H1 (cell line): ENCODE data around the gene DMXL2. TPM values are rescaled to one million over a fixed set of nuclear protein-coding genes. Genes with fewer than 3 reads are reported as not detected.

ENCODE experiments used
- CTCF ChIA-PET: fragments of 300-600 bp; sonication (Branson Sonifier 250); formaldehyde crosslinking; loops from one replicate; lab custom pipeline; 2021; ENCODE audit not compliant: partially characterized antibody; lab: Charles Lee
- POLR2A ChIA-PET: fragments of 300-600 bp; sonication (Branson Sonifier 250); formaldehyde crosslinking; loops from one replicate; lab custom pipeline; 2021; ENCODE audit warnings: inconsistent platforms; ENCODE audit not compliant: partially characterized antibody; lab: Charles Lee
- DNase-seq, 2 experiments: peaks; one replicate each; pipeline versions ENCODE4 v3.0.0 to v3.0.0-alpha.2; 2010 to 2022; ENCODE audit warnings: low spot score in 2 of 2, low read depth in 1 of 2, mixed read lengths in 1 of 2
- FAIRE-seq: peaks from 2 replicates; lab custom pipeline; 2011; peaks lifted over from hg19 to GRCh38; lab: Jason Lieb, UNC
- H2AFZ ChIP-seq: 2 replicates; pipeline ENCODE4 v1.8.1; 2012; ENCODE audit warnings: low read length, inconsistent platforms
- H2AK5ac ChIP-seq: 2 replicates; pipeline ENCODE4 v1.6.1; 2013; ENCODE audit warnings: low read depth, low read length
- H2BK120ac ChIP-seq: replicated peaks from 2 replicates; pipeline ENCODE3; 2013; ENCODE audit warnings: low read depth, low read length, inconsistent platforms
- H2BK12ac ChIP-seq: 2 replicates; pipeline ENCODE4 v1.6.1; 2013; ENCODE audit warnings: low read depth, low read length
- H2BK15ac ChIP-seq: 2 replicates; pipeline ENCODE4 v1.6.1; 2013; ENCODE audit warnings: low read length
- H2BK20ac ChIP-seq: 2 replicates; pipeline ENCODE4 v1.6.1; 2013; ENCODE audit warnings: low read length
- H2BK5ac ChIP-seq: 2 replicates; pipeline ENCODE4 v1.6.1; 2013; ENCODE audit warnings: low read depth, low read length
- H3K14ac ChIP-seq: 2 replicates; pipeline ENCODE4 v1.6.1; 2013; ENCODE audit warnings: inconsistent platforms; ENCODE audit not compliant: insufficient read length
- H3K18ac ChIP-seq: 2 replicates; pipeline ENCODE4 v1.6.1; 2013; ENCODE audit warnings: low read length; ENCODE audit errors: extremely low read depth
- H3K23ac ChIP-seq: 2 replicates; pipeline ENCODE4 v1.6.1; 2013; ENCODE audit warnings: inconsistent platforms; ENCODE audit not compliant: insufficient read length
- H3K23me2 ChIP-seq: 2 replicates; pipeline ENCODE4 v1.6.1; 2013; ENCODE audit warnings: low read depth, low read length
- H3K27ac ChIP-seq: 2 replicates; pipeline ENCODE4 v1.6.1; 2011; ENCODE audit warnings: low read depth, low read length, inconsistent platforms
- H3K27me3 ChIP-seq, 4 experiments: replicated peaks in 1 of 4; 1 replicate in 1 of 4; 2 replicates in 3 of 4; pipeline versions ENCODE4 v1.6.1 to v1.8.1; 2011 to 2013; ENCODE audit warnings: low read length in 3 of 4, mild to moderate bottlenecking in 3 of 4, inconsistent platforms in 2 of 4, mixed read lengths in 2 of 4, moderate library complexity in 1 of 4; ENCODE audit not compliant: control insufficient read depth in 3 of 4, insufficient read depth in 3 of 4; ENCODE audit errors: extremely low read depth in 1 of 4
- H3K36me3 ChIP-seq, 4 experiments: 2 replicates each; pipeline versions ENCODE4 v1.6.1 to v1.8.1; 2011 to 2013; ENCODE audit warnings: mild to moderate bottlenecking in 4 of 4, low read length in 3 of 4, moderate library complexity in 2 of 4, control low read depth in 1 of 4, inconsistent platforms in 1 of 4; ENCODE audit not compliant: insufficient read depth in 4 of 4, control insufficient read depth in 2 of 4
- H3K4ac ChIP-seq: replicated peaks from 2 replicates; pipeline ENCODE3; 2013; ENCODE audit warnings: low read length, low read depth, mixed read lengths, inconsistent platforms; ENCODE audit not compliant: insufficient read length
- H3K4me1 ChIP-seq, 4 experiments: replicated peaks in 1 of 4; 1 replicate in 1 of 4; 2 replicates in 3 of 4; pipeline versions ENCODE4 v1.6.1 to v1.8.1; 2011 to 2013; ENCODE audit warnings: low read length in 3 of 4, inconsistent platforms in 2 of 4, mixed read lengths in 1 of 4; ENCODE audit not compliant: insufficient read depth in 4 of 4, control insufficient read depth in 3 of 4
- H3K4me2 ChIP-seq, 2 experiments: 2 replicates each; pipeline versions ENCODE4 v1.6.1 to v1.8.1; 2011 to 2013; ENCODE audit warnings: low read depth in 2 of 2, low read length in 2 of 2, control low read depth in 1 of 2, inconsistent platforms in 1 of 2, mild to moderate bottlenecking in 1 of 2; ENCODE audit not compliant: insufficient read depth in 1 of 2
- H3K4me3 ChIP-seq, 4 experiments: fragments of 200-600, 300-600 bp in 1 of 4; sonication (generic), shearing (Covaris generic), sonication (Bioruptor Twin) in 1 of 4; 2 replicates each; pipeline versions ENCODE4 v1.5.1 to v1.8.1; 2011 to 2016; ENCODE audit warnings: low read length in 4 of 4, low read depth in 3 of 4, control low read depth in 2 of 4, inconsistent platforms in 2 of 4, mild to moderate bottlenecking in 2 of 4, mixed read lengths in 1 of 4, moderate library complexity in 1 of 4; ENCODE audit not compliant: insufficient read depth in 2 of 4; ENCODE audit errors: extremely low read depth in 1 of 4
- H3K56ac ChIP-seq: replicated peaks from 2 replicates; pipeline ENCODE3; 2013; ENCODE audit warnings: low read depth, mild to moderate bottlenecking, mixed read lengths, low read length, inconsistent platforms; ENCODE audit not compliant: insufficient read length
- H3K79me1 ChIP-seq: 2 replicates; pipeline ENCODE4 v1.6.1; 2013; ENCODE audit warnings: low read depth, low read length, control low read depth
- H3K79me2 ChIP-seq, 2 experiments: 2 replicates each; pipeline versions ENCODE4 v1.6.1 to v1.8.1; 2012 to 2013; ENCODE audit warnings: low read length in 2 of 2, mild to moderate bottlenecking in 2 of 2, inconsistent platforms in 1 of 2; ENCODE audit not compliant: insufficient read depth in 2 of 2, control insufficient read depth in 1 of 2
- H3K9ac ChIP-seq, 4 experiments: replicated peaks in 1 of 4; 1 replicate in 1 of 4; 2 replicates in 3 of 4; pipeline versions ENCODE4 v1.6.1 to v1.8.1; 2011 to 2013; ENCODE audit warnings: low read depth in 3 of 4, low read length in 3 of 4, control low read depth in 2 of 4, mild to moderate bottlenecking in 2 of 4, moderate library complexity in 2 of 4, inconsistent platforms in 1 of 4; ENCODE audit errors: extremely low read depth in 1 of 4
- H3K9me3 ChIP-seq, 2 experiments: 2 replicates each; pipeline versions ENCODE4 v1.6.1 to v1.8.1; 2012 to 2013; ENCODE audit warnings: mild to moderate bottlenecking in 2 of 2, moderate library complexity in 2 of 2, control low read depth in 1 of 2, inconsistent platforms in 1 of 2, low read depth in 1 of 2, low read length in 1 of 2, mixed read lengths in 1 of 2; ENCODE audit not compliant: insufficient read depth in 2 of 2
- H4K20me1 ChIP-seq, 2 experiments: replicated peaks in 1 of 2; 2 replicates each; pipeline versions ENCODE3 to v1.8.1; 2011 to 2013; ENCODE audit warnings: inconsistent platforms in 2 of 2, low read length in 2 of 2, mild to moderate bottlenecking in 1 of 2; ENCODE audit not compliant: insufficient read depth in 2 of 2, control insufficient read depth in 1 of 2
- H4K5ac ChIP-seq: 2 replicates; pipeline ENCODE4 v1.6.1; 2013; ENCODE audit warnings: low read length, low read depth, mixed read lengths, inconsistent platforms; ENCODE audit not compliant: insufficient read length
- H4K8ac ChIP-seq: 2 replicates; pipeline ENCODE4 v1.8.0; 2013; ENCODE audit warnings: mild to moderate bottlenecking, moderate library complexity, low read length, inconsistent platforms; ENCODE audit not compliant: insufficient read depth; ENCODE audit errors: extremely low read depth
- H4K91ac ChIP-seq: replicated peaks from 2 replicates; pipeline ENCODE3; 2013; ENCODE audit warnings: low read length, mixed read lengths, inconsistent platforms; ENCODE audit not compliant: insufficient read length
- CHD2 ChIP-seq: IDR thresholded peaks from 2 replicates; pipeline ENCODE4 v1.6.1; 2012; ENCODE audit warnings: low read length, improper control_type of control experiment
- CREB1 ChIP-seq: IDR thresholded peaks from 2 replicates; pipeline ENCODE4 v1.6.1; 2012; ENCODE audit warnings: inconsistent platforms
- GABPA ChIP-seq: IDR thresholded peaks from 2 replicates; pipeline ENCODE4 v1.6.1; 2011; ENCODE audit warnings: mild to moderate bottlenecking, low read length, moderate library complexity, borderline replicate concordance; ENCODE audit not compliant: insufficient read depth
- HDAC2 ChIP-seq, 2 experiments: fragments of 300-600 bp in 1 of 2; sonication (generic) in 1 of 2; IDR thresholded peaks; 2 replicates each; pipeline ENCODE4 v1.6.1; 2011 to 2012; ENCODE audit warnings: low read depth in 2 of 2, low read length in 2 of 2, mild to moderate bottlenecking in 2 of 2, moderate library complexity in 2 of 2, borderline replicate concordance in 1 of 2, inconsistent platforms in 1 of 2
- HDAC6 ChIP-seq: IDR thresholded peaks from one replicate; pipeline ENCODE4 v1.7.1; 2012; ENCODE audit warnings: low read depth, mild to moderate bottlenecking, inconsistent platforms, low read length, moderate library complexity
- JUN ChIP-seq: IDR thresholded peaks from 2 replicates; pipeline ENCODE4 v1.6.1; 2011; ENCODE audit warnings: low read depth, mild to moderate bottlenecking, improper control_type of control experiment, low read length
- POU5F1 ChIP-seq: IDR thresholded peaks from 2 replicates; pipeline ENCODE4 v1.6.1; 2011; ENCODE audit warnings: low read depth, mild to moderate bottlenecking, low read length, moderate library complexity
- RNF2 ChIP-seq: fragments of 200-900, 300-1000 bp; sonication (generic); IDR thresholded peaks from 2 replicates; pipeline ENCODE4 v1.7.1; 2016; ENCODE audit warnings: borderline replicate concordance, low read depth, mild to moderate bottlenecking, antibody characterized with exemption, low read length; ENCODE audit not compliant: poor library complexity, severe bottlenecking; ENCODE audit errors: missing control alignments
- SAP30 ChIP-seq: fragments of 300-600 bp; sonication (generic); IDR thresholded peaks from 2 replicates; pipeline ENCODE4 v1.7.1; 2012; ENCODE audit warnings: low read length, moderate library complexity, mild to moderate bottlenecking, inconsistent platforms; ENCODE audit not compliant: insufficient read depth, insufficient replicate concordance
- SIN3A ChIP-seq, 2 experiments: IDR thresholded peaks in 1 of 2; conservative IDR thresholded peaks in 1 of 2; 2 replicates each; pipeline ENCODE4 v1.6.1; 2011 to 2012; ENCODE audit warnings: low read length in 2 of 2, improper control_type of control experiment in 1 of 2, low read depth in 1 of 2, mild to moderate bottlenecking in 1 of 2
- WGBS, 2 experiments: shearing (Covaris generic) in 1 of 2; methylation state at CpG; one replicate each; pipeline versions ENCODE4 v1.1.6 to v1.1.7; 2013 to 2015; ENCODE audit warnings: low lambda C conversion rate in 2 of 2, mixed read lengths in 2 of 2, inconsistent platforms in 1 of 2, low coverage in 1 of 2, missing lambda C conversion rate in 1 of 2; ENCODE audit not compliant: insufficient replicate concordance in 2 of 2, insufficient coverage in 1 of 2, insufficient read length in 1 of 2; ENCODE audit errors: extremely low coverage in 1 of 2, missing lambda C conversion rate in 1 of 2; 5-methylcytosine and 5-hydroxymethylcytosine counted together
- polyA plus RNA-seq, 7 experiments: library from polyadenylated mRNA; depleted of rRNA in 3 of 7; stranded (reverse) in 5 of 7; unstranded in 2 of 7; fragments of >200 nt in 5 of 7; fragments of 200-250 nt in 2 of 7; gene quantifications; 1 replicate in 5 of 7; 2 replicates in 1 of 7; 4 replicates in 1 of 7; pipeline versions ENCODE4 v1.2.1 to v1.2.3, GENCODE V29; 2011 to 2013; ENCODE audit warnings: missing spikeins in 2 of 7, mixed read lengths in 2 of 7
- total RNA-seq: library from RNA; stranded (reverse); fragmentation: NEBNext Ultra II Directional; extraction: Animal tissue kit (Norgen Biotek cat#: 25700); gene quantifications from 2 replicates; pipeline ENCODE4 v1.2.1, GENCODE V29; 2021

DMXL2 gene
- total and polyA plus RNA-seq, 2 of the 8 experiments (the other 6 are each of a cell fraction or from before 2014, with no cell fraction given) = 9.5 to 10.6 TPM

DNA sequence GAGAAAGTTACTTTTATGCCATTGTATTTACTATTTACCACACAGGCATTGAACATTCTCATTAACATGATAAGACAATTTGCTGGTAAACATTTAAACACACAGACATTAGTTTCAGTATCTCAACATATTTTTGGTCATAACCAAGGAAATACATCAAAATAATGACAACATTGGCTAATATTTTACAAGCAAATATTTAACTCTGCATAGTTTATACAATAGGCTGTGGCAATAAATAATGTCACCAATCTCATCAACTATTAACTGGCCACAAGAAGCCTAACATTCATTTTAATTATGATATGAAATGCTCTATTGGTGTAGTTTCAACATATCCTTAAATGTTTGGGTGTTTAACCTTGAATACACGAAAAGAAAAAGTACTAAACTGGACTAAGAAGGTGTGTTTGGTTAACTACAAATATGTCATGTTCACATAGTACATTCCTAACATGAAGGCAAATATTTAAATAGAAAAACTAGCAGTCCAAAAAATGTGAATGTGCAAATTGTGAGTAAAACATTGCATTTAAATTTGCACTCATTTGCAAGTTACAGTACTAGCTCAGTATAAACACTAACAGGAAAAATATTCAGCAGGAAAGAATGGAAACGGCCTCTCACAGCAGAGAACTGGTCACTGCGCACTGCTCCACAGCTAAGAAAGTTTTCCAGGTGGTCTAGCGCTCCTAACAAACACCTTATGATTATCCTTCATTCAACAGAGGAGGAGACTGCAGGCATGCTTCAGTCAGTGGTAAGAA lies 174.5 kb downstream of the DMXL2 start:
- FAIRE-seq (no peak), DNase-seq (no peak)
- no peak overlapping the region for H3K27ac ChIP-seq
- H2BK120ac ChIP-seq = no peak overlapping the region
- no peak overlapping the region for H2BK20ac ChIP-seq
- H3K18ac ChIP-seq = no peak overlapping the region
- H4K91ac ChIP-seq = no peak overlapping the region
- ChIA-PET CTCF (interaction anchor here (0.8 to 1.2 kb wide), 2 partner anchors 36 to 52 kb away, joined by 3 read pairs; no protein-coding TSS in a partner anchor), POLR2A (no interaction called here)
- no peak overlapping the region for H4K8ac ChIP-seq
- H2AK5ac ChIP-seq = no peak overlapping the region
- no peak overlapping the region for H2AFZ ChIP-seq
- WGBS, 2 experiments = 89% methylated on average over 4 of the region's 4 CpGs; no CpG with 5 or more reads in 1 of the 2 experiments
- no peak overlapping the region for H3K56ac ChIP-seq
- H3K23ac ChIP-seq = no peak overlapping the region
- no peak for TF ChIP-seq SIN3A (conservative IDR thresholded peaks at IDR 0.05 in 1 of 2, IDR thresholded peaks at IDR 0.05 in 1 of 2; ENCODE audit: low read depth in 1 of 2, low read length in 2 of 2)
- no peak for TF ChIP-seq HDAC6
- no peak for TF ChIP-seq SAP30
- no peak for TF ChIP-seq CHD2
- no peak for TF ChIP-seq RNF2
- no peak for TF ChIP-seq POU5F1
- TF ChIP-seq CREB1 = no peak
- no peak for TF ChIP-seq GABPA
- TF ChIP-seq JUN = no peak
- TF ChIP-seq HDAC2 (IDR thresholded peaks at IDR 0.05; ENCODE audit: borderline replicate concordance in 1 of 2, low read depth in 2 of 2, low read length in 2 of 2) = no peak
- TF ChIP-seq, all 59 proteins: peak for 0
- no peak overlapping the region for H3K14ac ChIP-seq
- no peak overlapping the region for H3K4ac ChIP-seq
- no peak overlapping the region for H3K4me3 ChIP-seq
- no peaks in the 10 kb centered on the region for H4K20me1 ChIP-seq
- no peaks in the 10 kb centered on the region for H3K79me1 ChIP-seq
- H3K23me2 ChIP-seq = no peaks in the 10 kb centered on the region
- no peak overlapping the region for H4K5ac ChIP-seq
- H2BK15ac ChIP-seq = no peak overlapping the region
- H3K79me2 ChIP-seq = no peaks in the 10 kb centered on the region
- 0 out of 8 replicates have a peak, but pooled peaks cover 0 to 4% (median 0%) of the 10 kb centered on the region in 4 experiments for H3K36me3 ChIP-seq
- H3K27me3 ChIP-seq = no peaks in the 10 kb centered on the region
- H3K4me2 ChIP-seq = no peak overlapping the region
- no peaks in the 10 kb centered on the region for H3K4me1 ChIP-seq
- no peaks in the 10 kb centered on the region for H3K9me3 ChIP-seq
- no peak overlapping the region for H3K9ac ChIP-seq
- H2BK5ac ChIP-seq = no peak overlapping the region
- no peak overlapping the region for H2BK12ac ChIP-seq
